Liver (tissue), 9 donors: ENCODE data around the gene PPP2R5C. TPM values are rescaled to one million over a fixed set of nuclear protein-coding genes. Genes with fewer than 3 reads are reported as not detected.

Experiments
- DNase-seq: peaks from one replicate; pipeline ENCODE4 v3.0.0-alpha.2; 2017; ENCODE audit warnings: low spot score
- H3K27ac ChIP-seq, 2 donors: one replicate each; pipeline ENCODE4 v1.7.0; 2013; ENCODE audit warnings: inconsistent platforms in 2 of 2, low read length in 2 of 2, control low read depth in 1 of 2, low read depth in 1 of 2, mild to moderate bottlenecking in 1 of 2
- H3K27me3 ChIP-seq, 4 donors: one replicate each; pipeline versions ENCODE4 v1.6.1 to v1.7.0; 2013; ENCODE audit warnings: low read length in 3 of 4, inconsistent platforms in 1 of 4, mild to moderate bottlenecking in 1 of 4, moderate library complexity in 1 of 4; ENCODE audit not compliant: control insufficient read depth in 4 of 4, insufficient read depth in 4 of 4
- H3K36me3 ChIP-seq, 4 donors: one replicate each; pipeline versions ENCODE4 v1.6.1 to v1.7.0; 2013; ENCODE audit warnings: low read length in 3 of 4, mild to moderate bottlenecking in 3 of 4, low read depth in 1 of 4, moderate library complexity in 1 of 4; ENCODE audit not compliant: control insufficient read depth in 4 of 4, insufficient read depth in 3 of 4
- H3K4me1 ChIP-seq, 4 donors: one replicate each; pipeline versions ENCODE4 v1.6.1 to v1.7.0; 2013; ENCODE audit warnings: low read length in 3 of 4, mild to moderate bottlenecking in 3 of 4, moderate library complexity in 1 of 4; ENCODE audit not compliant: control insufficient read depth in 4 of 4, insufficient read depth in 4 of 4
- H3K4me3 ChIP-seq, 3 donors: one replicate each; pipeline versions ENCODE4 v1.6.1 to v1.7.0; 2013; ENCODE audit warnings: low read length in 3 of 3, control low read depth in 1 of 3, low read depth in 1 of 3, mild to moderate bottlenecking in 1 of 3
- H3K9ac ChIP-seq, 2 donors: one replicate each; pipeline ENCODE4 v1.7.0; 2013; ENCODE audit warnings: low read length in 2 of 2, mild to moderate bottlenecking in 2 of 2, moderate library complexity in 2 of 2, control low read depth in 1 of 2, low read depth in 1 of 2
- H3K9me3 ChIP-seq, 4 donors: one replicate each; pipeline versions ENCODE4 v1.6.1 to v1.7.0; 2013; ENCODE audit warnings: low read length in 3 of 4; ENCODE audit not compliant: control insufficient read depth in 4 of 4
- EGR1 ChIP-seq, 2 donors: IDR thresholded peaks; 2 replicates each; pipeline ENCODE4 v1.6.1; 2016 to 2018; ENCODE audit warnings: antibody characterized with exemption in 2 of 2, low read depth in 2 of 2
- FOXA1 ChIP-seq: IDR thresholded peaks from 2 replicates; pipeline ENCODE4 v1.6.1; 2016; ENCODE audit warnings: antibody characterized with exemption
- FOXA2 ChIP-seq: IDR thresholded peaks from 2 replicates; pipeline ENCODE4 v1.6.1; 2016; ENCODE audit warnings: antibody characterized with exemption
- GABPA ChIP-seq, 2 donors: IDR thresholded peaks in 1 of 2; conservative IDR thresholded peaks in 1 of 2; 2 replicates each; pipeline ENCODE4 v1.6.1; 2016; ENCODE audit warnings: antibody characterized with exemption in 2 of 2, mild to moderate bottlenecking in 1 of 2, moderate library complexity in 1 of 2
- HNF4A ChIP-seq, 2 donors: conservative IDR thresholded peaks; 2 replicates each; pipeline ENCODE4 v1.6.1; 2016; ENCODE audit warnings: antibody characterized with exemption in 2 of 2, mild to moderate bottlenecking in 2 of 2
- HNF4G ChIP-seq: IDR thresholded peaks from 2 replicates; pipeline ENCODE4 v1.6.1; 2016; ENCODE audit warnings: antibody characterized with exemption
- JUND ChIP-seq, 2 donors: IDR thresholded peaks; 2 replicates each; pipeline ENCODE4 v1.6.1; 2016; ENCODE audit warnings: antibody characterized with exemption in 2 of 2
- NR2F2 ChIP-seq: IDR thresholded peaks from 2 replicates; pipeline ENCODE4 v1.6.1; 2016; ENCODE audit warnings: antibody characterized with exemption
- RAD21 ChIP-seq, 2 donors: IDR thresholded peaks; 2 replicates each; pipeline ENCODE4 v1.6.1; 2016; ENCODE audit warnings: antibody characterized with exemption in 2 of 2, mild to moderate bottlenecking in 2 of 2
- RXRA ChIP-seq, 2 donors: IDR thresholded peaks; 2 replicates each; pipeline ENCODE4 v1.6.1; 2017 to 2018; ENCODE audit warnings: antibody characterized with exemption in 2 of 2, mild to moderate bottlenecking in 1 of 2
- SP1 ChIP-seq: IDR thresholded peaks from 2 replicates; pipeline ENCODE4 v1.6.1; 2018; ENCODE audit warnings: antibody characterized with exemption, mild to moderate bottlenecking
- TAF1 ChIP-seq: conservative IDR thresholded peaks from 2 replicates; pipeline ENCODE4 v1.6.1; 2016; ENCODE audit warnings: antibody characterized with exemption, mild to moderate bottlenecking
- YY1 ChIP-seq: IDR thresholded peaks from 2 replicates; pipeline ENCODE4 v1.6.1; 2016; ENCODE audit warnings: antibody characterized with exemption, mild to moderate bottlenecking
- WGBS: extraction: QIAGEN DNeasy Blood & Tissue Kit; methylation state at CpG from one replicate; pipeline ENCODE4 v1.1.7; 2013; 5-methylcytosine and 5-hydroxymethylcytosine counted together
- polyA plus RNA-seq, 2 donors: library from polyadenylated mRNA; stranded (reverse) in 1 of 2; unstranded in 1 of 2; fragments of 200-250 nt in 1 of 2; fragments of >200 nt in 1 of 2; fragmentation: Nextera tagmentation in 1 of 2; extraction: Ambion mirVana in 1 of 2; gene quantifications; one replicate each; pipeline versions ENCODE4 v1.2.1 to v1.2.3, GENCODE V29; 2013 to 2015
- total RNA-seq, 2 donors: library from RNA; depleted of rRNA; stranded (reverse); fragments of >200 nt; gene quantifications; one replicate each; pipeline ENCODE4 v1.2.3, GENCODE V29; 2014
- TF ChIP-seq, protein P1 (sequence below): IDR thresholded peaks from 2 replicates; pipeline ENCODE4 v1.6.1; 2016; ENCODE audit warnings: antibody characterized with exemption
- TF ChIP-seq, protein P2 (sequence below): IDR thresholded peaks from 2 replicates; pipeline ENCODE4 v1.6.1; 2016; ENCODE audit warnings: antibody characterized with exemption
- TF ChIP-seq, protein P3 (sequence below): IDR thresholded peaks from 2 replicates; pipeline ENCODE4 v1.6.1; 2016; ENCODE audit warnings: antibody characterized with exemption
- TF ChIP-seq, protein P4 (sequence below): fragments of 150-350 bp; IDR thresholded peaks from 2 replicates; pipeline ENCODE4 v1.5.1; 2017; ENCODE audit warnings: improper control_type of control experiment, low read depth, low read length; ENCODE audit not compliant: missing input control
- TF ChIP-seq, protein P5 (sequence below): IDR thresholded peaks from 2 replicates; pipeline ENCODE4 v1.6.1; 2016; ENCODE audit warnings: antibody characterized with exemption, mild to moderate bottlenecking
- donor health status: healthy.
- donor health status: healthy.
- donor health status: healthy.
- donor health status: healthy.
- donor health status: healthy.

PPP2R5C gene
- total and polyA plus RNA-seq, 4 donors = 33.5 to 52.3 (median 43.9) TPM

DNA sequence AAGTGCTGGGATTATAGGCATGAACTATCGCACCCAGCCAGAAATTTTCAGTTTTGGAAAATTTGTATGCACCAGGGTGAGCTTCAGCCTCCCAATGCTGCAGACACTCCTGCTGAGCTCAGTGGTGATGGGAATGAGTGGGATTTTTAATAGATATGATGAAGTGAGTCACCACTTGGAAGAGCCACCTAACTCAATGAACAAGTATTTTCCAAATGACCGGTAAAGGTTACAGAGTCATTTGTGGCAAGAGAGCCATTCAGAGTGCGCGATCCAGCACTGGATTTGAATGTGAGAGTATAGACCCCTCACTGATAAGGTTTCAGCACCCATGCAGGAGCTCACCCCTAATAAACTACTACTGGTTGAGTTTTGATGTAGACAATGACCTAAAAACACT lies 100.7 kb downstream of the PPP2R5C start:
- DNase-seq = no peak
- H3K9me3 ChIP-seq = no peaks in the 10 kb centered on the region
- 93% methylated on average over 4 of the region's 4 CpGs for WGBS
- no peak overlapping the region for H3K9ac ChIP-seq
- H3K27me3 ChIP-seq = no peaks in the 10 kb centered on the region
- peaks cover 3 to 11% (median 8%) of the 10 kb centered on the region in 4 donors for H3K4me1 ChIP-seq
- no peak overlapping the region for H3K4me3 ChIP-seq
- peaks cover 0 to 13% (median 6%) of the 10 kb centered on the region in 4 donors for H3K36me3 ChIP-seq
- H3K27ac ChIP-seq = no peak overlapping the region
- no peak for TF ChIP-seq HNF4A (conservative IDR thresholded peaks at IDR 0.05)
- no peak for TF ChIP-seq YY1
- TF ChIP-seq NR2F2 = no peak
- no peak for TF ChIP-seq RAD21 (IDR thresholded peaks at IDR 0.05)
- TF ChIP-seq RXRA (IDR thresholded peaks at IDR 0.05) = no peak
- TF ChIP-seq JUND (IDR thresholded peaks at IDR 0.05) = no peak
- TF ChIP-seq, protein P1, sequence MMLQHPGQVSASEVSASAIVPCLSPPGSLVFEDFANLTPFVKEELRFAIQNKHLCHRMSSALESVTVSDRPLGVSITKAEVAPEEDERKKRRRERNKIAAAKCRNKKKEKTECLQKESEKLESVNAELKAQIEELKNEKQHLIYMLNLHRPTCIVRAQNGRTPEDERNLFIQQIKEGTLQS = no peak
- TF ChIP-seq, protein P2, sequence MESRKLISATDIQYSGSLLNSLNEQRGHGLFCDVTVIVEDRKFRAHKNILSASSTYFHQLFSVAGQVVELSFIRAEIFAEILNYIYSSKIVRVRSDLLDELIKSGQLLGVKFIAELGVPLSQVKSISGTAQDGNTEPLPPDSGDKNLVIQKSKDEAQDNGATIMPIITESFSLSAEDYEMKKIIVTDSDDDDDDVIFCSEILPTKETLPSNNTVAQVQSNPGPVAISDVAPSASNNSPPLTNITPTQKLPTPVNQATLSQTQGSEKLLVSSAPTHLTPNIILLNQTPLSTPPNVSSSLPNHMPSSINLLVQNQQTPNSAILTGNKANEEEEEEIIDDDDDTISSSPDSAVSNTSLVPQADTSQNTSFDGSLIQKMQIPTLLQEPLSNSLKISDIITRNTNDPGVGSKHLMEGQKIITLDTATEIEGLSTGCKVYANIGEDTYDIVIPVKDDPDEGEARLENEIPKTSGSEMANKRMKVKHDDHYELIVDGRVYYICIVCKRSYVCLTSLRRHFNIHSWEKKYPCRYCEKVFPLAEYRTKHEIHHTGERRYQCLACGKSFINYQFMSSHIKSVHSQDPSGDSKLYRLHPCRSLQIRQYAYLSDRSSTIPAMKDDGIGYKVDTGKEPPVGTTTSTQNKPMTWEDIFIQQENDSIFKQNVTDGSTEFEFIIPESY = no peak
- no peak for TF ChIP-seq SP1
- TF ChIP-seq, protein P3, sequence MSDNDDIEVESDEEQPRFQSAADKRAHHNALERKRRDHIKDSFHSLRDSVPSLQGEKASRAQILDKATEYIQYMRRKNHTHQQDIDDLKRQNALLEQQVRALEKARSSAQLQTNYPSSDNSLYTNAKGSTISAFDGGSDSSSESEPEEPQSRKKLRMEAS = no peak
- TF ChIP-seq, protein P4, sequence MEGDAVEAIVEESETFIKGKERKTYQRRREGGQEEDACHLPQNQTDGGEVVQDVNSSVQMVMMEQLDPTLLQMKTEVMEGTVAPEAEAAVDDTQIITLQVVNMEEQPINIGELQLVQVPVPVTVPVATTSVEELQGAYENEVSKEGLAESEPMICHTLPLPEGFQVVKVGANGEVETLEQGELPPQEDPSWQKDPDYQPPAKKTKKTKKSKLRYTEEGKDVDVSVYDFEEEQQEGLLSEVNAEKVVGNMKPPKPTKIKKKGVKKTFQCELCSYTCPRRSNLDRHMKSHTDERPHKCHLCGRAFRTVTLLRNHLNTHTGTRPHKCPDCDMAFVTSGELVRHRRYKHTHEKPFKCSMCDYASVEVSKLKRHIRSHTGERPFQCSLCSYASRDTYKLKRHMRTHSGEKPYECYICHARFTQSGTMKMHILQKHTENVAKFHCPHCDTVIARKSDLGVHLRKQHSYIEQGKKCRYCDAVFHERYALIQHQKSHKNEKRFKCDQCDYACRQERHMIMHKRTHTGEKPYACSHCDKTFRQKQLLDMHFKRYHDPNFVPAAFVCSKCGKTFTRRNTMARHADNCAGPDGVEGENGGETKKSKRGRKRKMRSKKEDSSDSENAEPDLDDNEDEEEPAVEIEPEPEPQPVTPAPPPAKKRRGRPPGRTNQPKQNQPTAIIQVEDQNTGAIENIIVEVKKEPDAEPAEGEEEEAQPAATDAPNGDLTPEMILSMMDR = no peak
- TF ChIP-seq FOXA1 = no peak
- TF ChIP-seq GABPA (IDR thresholded peaks at IDR 0.05 in 1 of 2, conservative IDR thresholded peaks at IDR 0.05 in 1 of 2) = no peak
- no peak for TF ChIP-seq TAF1
- no peak for TF ChIP-seq HNF4G
- TF ChIP-seq, protein P5, sequence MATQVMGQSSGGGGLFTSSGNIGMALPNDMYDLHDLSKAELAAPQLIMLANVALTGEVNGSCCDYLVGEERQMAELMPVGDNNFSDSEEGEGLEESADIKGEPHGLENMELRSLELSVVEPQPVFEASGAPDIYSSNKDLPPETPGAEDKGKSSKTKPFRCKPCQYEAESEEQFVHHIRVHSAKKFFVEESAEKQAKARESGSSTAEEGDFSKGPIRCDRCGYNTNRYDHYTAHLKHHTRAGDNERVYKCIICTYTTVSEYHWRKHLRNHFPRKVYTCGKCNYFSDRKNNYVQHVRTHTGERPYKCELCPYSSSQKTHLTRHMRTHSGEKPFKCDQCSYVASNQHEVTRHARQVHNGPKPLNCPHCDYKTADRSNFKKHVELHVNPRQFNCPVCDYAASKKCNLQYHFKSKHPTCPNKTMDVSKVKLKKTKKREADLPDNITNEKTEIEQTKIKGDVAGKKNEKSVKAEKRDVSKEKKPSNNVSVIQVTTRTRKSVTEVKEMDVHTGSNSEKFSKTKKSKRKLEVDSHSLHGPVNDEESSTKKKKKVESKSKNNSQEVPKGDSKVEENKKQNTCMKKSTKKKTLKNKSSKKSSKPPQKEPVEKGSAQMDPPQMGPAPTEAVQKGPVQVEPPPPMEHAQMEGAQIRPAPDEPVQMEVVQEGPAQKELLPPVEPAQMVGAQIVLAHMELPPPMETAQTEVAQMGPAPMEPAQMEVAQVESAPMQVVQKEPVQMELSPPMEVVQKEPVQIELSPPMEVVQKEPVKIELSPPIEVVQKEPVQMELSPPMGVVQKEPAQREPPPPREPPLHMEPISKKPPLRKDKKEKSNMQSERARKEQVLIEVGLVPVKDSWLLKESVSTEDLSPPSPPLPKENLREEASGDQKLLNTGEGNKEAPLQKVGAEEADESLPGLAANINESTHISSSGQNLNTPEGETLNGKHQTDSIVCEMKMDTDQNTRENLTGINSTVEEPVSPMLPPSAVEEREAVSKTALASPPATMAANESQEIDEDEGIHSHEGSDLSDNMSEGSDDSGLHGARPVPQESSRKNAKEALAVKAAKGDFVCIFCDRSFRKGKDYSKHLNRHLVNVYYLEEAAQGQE = no peak
- no peak for TF ChIP-seq FOXA2
- no peak for TF ChIP-seq EGR1 (IDR thresholded peaks at IDR 0.05; ENCODE audit: low read depth in 2 of 2)
